LHCN-M2 (cell line): ENCODE measurements around the gene ADGRG1. TPM values are rescaled to one million over a fixed set of nuclear protein-coding genes. Genes with fewer than 3 reads are reported as not detected.

Experiments
- total RNA-seq: library from RNA; depleted of rRNA; stranded (reverse); fragments of >200 nt; gene quantifications from 2 replicates; pipeline ENCODE4 v1.2.3, GENCODE V29; 2014; rRNA removed

The ADGRG1 gene
- total RNA-seq, 1 experiment from 2014 or later, result 5.5 TPM

Other genes starting within 250 kb of the ADGRG1 start
- gene CCL17, start 223.9 kb upstream of the ADGRG1 start, total RNA-seq, result not detected in 2 replicates
- gene CIAPIN1, start 181.2 kb upstream of the ADGRG1 start, total RNA-seq, result 55.4 and 56.9 TPM in 2 replicates
- 47.1 and 51.1 TPM in 2 replicates for gene COQ9, start 181.2 kb upstream of the ADGRG1 start, total RNA-seq
- 111 and 164 TPM in 2 replicates for gene POLR2C, start 166.0 kb upstream of the ADGRG1 start, total RNA-seq
- 36.5 and 36.6 TPM in 2 replicates for gene DOK4, start 142.1 kb upstream of the ADGRG1 start, total RNA-seq
- gene CCDC102A, start 92.1 kb upstream of the ADGRG1 start, total RNA-seq, result 7.7 and 9.9 TPM in 2 replicates
- gene ADGRG5, start 86.0 kb upstream of the ADGRG1 start, total RNA-seq, result not detected in 2 replicates
- not detected in 2 replicates for gene ADGRG3, start 39.7 kb downstream of the ADGRG1 start, total RNA-seq
- gene DRC7, start 66.2 kb downstream of the ADGRG1 start, total RNA-seq, result not detected in 2 replicates
- gene KATNB1, start 107.1 kb downstream of the ADGRG1 start, total RNA-seq, result 23.4 and 23.7 TPM in 2 replicates
- 76.8 and 77.4 TPM in 2 replicates for gene KIFC3, start 173.9 kb downstream of the ADGRG1 start, total RNA-seq